HepG2 (cell line): ENCODE measurements around the gene NT5DC1. TPM values are rescaled to one million over a fixed set of nuclear protein-coding genes. Genes with fewer than 3 reads are reported as not detected.

ENCODE experiments used
- ATF1 ChIP-seq: IDR thresholded peaks from 2 replicates; pipeline ENCODE4 v1.6.1; 2016; ENCODE audit warnings: mild to moderate bottlenecking, control low read depth
- ELF3 ChIP-seq: IDR thresholded peaks from 2 replicates; pipeline ENCODE4 v1.6.1; 2016; ENCODE audit warnings: missing genetic modification reagents, missing compliant biosample characterization
- FOSL2 ChIP-seq: sonication (generic); formaldehyde crosslinking; IDR thresholded peaks from 2 replicates; pipeline ENCODE4 v1.4.0; 2020; ENCODE audit warnings: missing genetic modification reagents
- FOXK2 ChIP-seq: fragments of 450-650 bp; IDR thresholded peaks from 2 replicates; pipeline ENCODE4 v1.6.1; 2016
- GABPA ChIP-seq, 2 experiments: IDR thresholded peaks; 2 replicates each; pipeline ENCODE4 v1.6.1; 2011 to 2016; ENCODE audit warnings: low read depth in 2 of 2, low read length in 1 of 2, missing biosample characterization in 1 of 2, missing genetic modification characterization in 1 of 2
- HMG20B ChIP-seq: conservative IDR thresholded peaks from 2 replicates; pipeline ENCODE4 v1.6.1; 2016; ENCODE audit warnings: missing genetic modification reagents, missing compliant biosample characterization
- HMGA1 ChIP-seq: sonication (generic); formaldehyde crosslinking; conservative IDR thresholded peaks from 2 replicates; pipeline ENCODE4 v1.4.0; 2020; ENCODE audit warnings: missing genetic modification reagents
- HNRNPUL1 ChIP-seq: fragments of 200-400 bp; formaldehyde crosslinking; IDR thresholded peaks from 2 replicates; pipeline ENCODE4 v1.6.1; 2017; ENCODE audit warnings: low read depth, mild to moderate bottlenecking, low read length, moderate library complexity
- KLF11 ChIP-seq: IDR thresholded peaks from 2 replicates; pipeline ENCODE4 v1.6.1; 2016; ENCODE audit warnings: missing compliant biosample characterization
- PRMT3 ChIP-seq: sonication (generic); formaldehyde crosslinking; IDR thresholded peaks from 2 replicates; pipeline ENCODE4 v1.8.1; 2022; ENCODE audit warnings: low read depth, mild to moderate bottlenecking, moderate library complexity, missing genetic modification reagents, borderline replicate concordance
- RARA ChIP-seq: IDR thresholded peaks from 2 replicates; pipeline ENCODE4 v1.6.1; 2016; ENCODE audit warnings: missing genetic modification reagents, missing compliant biosample characterization
- RBAK ChIP-seq: sonication (generic); formaldehyde crosslinking; IDR thresholded peaks from 2 replicates; pipeline ENCODE4 v1.5.1; 2020; ENCODE audit warnings: mild to moderate bottlenecking, missing genetic modification reagents
- SMAD3 ChIP-seq: sonication (generic); formaldehyde crosslinking; IDR thresholded peaks from 2 replicates; pipeline ENCODE4 v1.4.0; 2020; ENCODE audit warnings: missing genetic modification reagents
- STAG1 ChIP-seq: sonication (generic); formaldehyde crosslinking; IDR thresholded peaks from 2 replicates; pipeline ENCODE4 v1.4.0; 2020; ENCODE audit warnings: missing genetic modification reagents
- TAF1 ChIP-seq: sonication (generic); formaldehyde crosslinking; IDR thresholded peaks from 2 replicates; pipeline ENCODE4 v1.4.0; 2020; ENCODE audit warnings: missing genetic modification reagents
- ZFP41 ChIP-seq: sonication (generic); formaldehyde crosslinking; IDR thresholded peaks from 2 replicates; pipeline ENCODE4 v1.4.0; 2020; ENCODE audit warnings: mild to moderate bottlenecking, missing genetic modification reagents, borderline replicate concordance
- ZNF775 ChIP-seq: sonication (generic); formaldehyde crosslinking; IDR thresholded peaks from 2 replicates; pipeline ENCODE4 v1.4.0; 2020; ENCODE audit warnings: missing genetic modification reagents, mild to moderate bottlenecking, moderate library complexity, borderline replicate concordance
- polyA plus RNA-seq, 8 experiments: library from polyadenylated mRNA; depleted of rRNA in 3 of 8; stranded (reverse) in 7 of 8; unstranded in 1 of 8; fragments of >200 nt; fragmentation: Illumina TruSeq in 4 of 8; extraction: Trizol in 4 of 8; gene quantifications; 2 replicates each; pipeline versions ENCODE4 v1.2.1 to v1.2.3, GENCODE V29; 2011 to 2016; ENCODE audit warnings: low read depth in 4 of 8, missing spikeins in 1 of 8, mixed read lengths in 1 of 8; ENCODE audit not compliant: insufficient read depth in 1 of 8
- total RNA-seq, 5 experiments: library from RNA; depleted of rRNA; stranded (reverse); fragments of >200 nt; fragmentation: Illumina TruSeq; extraction: Trizol; gene quantifications; 2 replicates each; pipeline ENCODE4 v1.2.3, GENCODE V29; 2016; ENCODE audit warnings: low read depth in 1 of 5
- TF ChIP-seq, protein P1 (sequence below): sonication (generic); formaldehyde crosslinking; IDR thresholded peaks from 2 replicates; pipeline ENCODE4 v1.4.0; 2020; ENCODE audit warnings: missing genetic modification reagents
- TF ChIP-seq, protein P2 (sequence below): IDR thresholded peaks from 2 replicates; pipeline ENCODE4 v1.4.0; 2020; ENCODE audit warnings: mild to moderate bottlenecking, missing genetic modification reagents
- TF ChIP-seq, protein P3 (sequence below): sonication (generic); formaldehyde crosslinking; IDR thresholded peaks from 2 replicates; pipeline ENCODE4 v1.4.0; 2020; ENCODE audit warnings: mild to moderate bottlenecking, missing genetic modification reagents, borderline replicate concordance

NT5DC1 gene
- total and polyA plus RNA-seq, 2 of the 13 experiments (the other 11 are each of a cell fraction or from before 2014, with no cell fraction given): 27.0 to 56.1 TPM

DNA sequence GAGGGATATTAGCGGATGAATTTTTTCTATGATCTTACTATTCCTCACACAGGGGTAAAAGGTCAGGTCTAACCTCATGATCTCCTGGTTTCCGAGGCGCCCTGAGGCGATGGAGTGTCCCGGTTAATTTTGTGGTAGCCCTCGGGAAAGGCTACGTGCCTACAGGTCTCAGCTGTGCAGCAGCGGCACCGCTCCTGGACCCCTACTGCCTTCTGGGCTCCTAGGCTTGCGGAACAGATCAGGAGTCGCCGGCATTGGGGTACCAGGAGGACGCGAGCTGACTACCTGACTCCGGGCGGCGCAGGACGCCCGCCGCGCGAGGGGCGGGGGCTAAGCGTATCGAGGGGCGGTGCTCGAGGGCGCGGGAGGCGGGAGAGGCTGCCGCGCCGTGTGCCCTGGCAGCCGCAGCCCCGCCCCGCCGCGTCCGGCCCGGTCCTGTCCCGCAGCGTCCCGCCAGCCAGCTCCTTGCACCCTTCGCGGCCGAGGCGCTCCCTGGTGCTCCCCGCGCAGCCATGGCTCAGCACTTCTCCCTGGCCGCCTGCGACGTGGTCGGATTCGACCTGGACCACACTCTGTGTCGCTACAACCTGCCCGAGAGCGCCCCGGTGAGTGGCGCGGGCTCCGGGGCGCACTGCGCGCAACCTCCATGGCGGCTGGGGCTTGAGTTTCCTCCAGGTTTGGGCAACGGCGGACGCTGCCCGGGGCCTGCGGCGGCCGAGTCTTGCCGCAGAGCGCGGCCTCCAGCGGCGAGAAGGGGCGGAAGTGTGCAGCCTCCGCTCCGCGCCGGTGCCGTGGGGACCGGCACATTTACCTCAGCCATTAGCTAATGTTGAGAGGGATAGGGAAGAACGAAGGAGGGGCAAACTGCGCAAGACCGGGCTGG is at the start of gene NT5DC1 (continued):
- TF ChIP-seq STAG1 (CRISPR knock-in tag) (peak; percentile 45), PRMT3 (CRISPR knock-in tag) (no peak; the same call in 1 of the 2 replicates), FOXK2 (no peak), HNRNPUL1 (peak; percentile 71; the same call in 1 of the 2 replicates), ATF1 (CRISPR knock-in tag) (no peak), TAF1 (peak; percentile 94), FOSL2 (CRISPR knock-in tag) (no peak), HMG20B (CRISPR knock-in tag) (peak; percentile 60), HMGA1 (CRISPR knock-in tag) (no peak), ZNF775 (CRISPR knock-in tag) (no peak), GABPA (IDR thresholded peaks at IDR 0.05; ENCODE audit: low read depth, low read length) (peak; percentile 38), GABPA (CRISPR knock-in tag; IDR thresholded peaks at IDR 0.05; ENCODE audit: low read depth) (peak; percentile 17; the same call in 1 of the 2 replicates), KLF11 (CRISPR knock-in tag) (peak; percentile 30; the same call in 1 of the 2 replicates), SMAD3 (CRISPR knock-in tag) (0 out of 2 replicates have a peak, but pooled peaks have one; percentile 30), ELF3 (CRISPR knock-in tag) (peak; percentile 82), ZFP41 (CRISPR knock-in tag) (peak; percentile 60; the same call in 1 of the 2 replicates), RBAK (no peak), RARA (CRISPR knock-in tag) (no peak; the same call in 1 of the 2 replicates)
- TF ChIP-seq, protein P1, sequence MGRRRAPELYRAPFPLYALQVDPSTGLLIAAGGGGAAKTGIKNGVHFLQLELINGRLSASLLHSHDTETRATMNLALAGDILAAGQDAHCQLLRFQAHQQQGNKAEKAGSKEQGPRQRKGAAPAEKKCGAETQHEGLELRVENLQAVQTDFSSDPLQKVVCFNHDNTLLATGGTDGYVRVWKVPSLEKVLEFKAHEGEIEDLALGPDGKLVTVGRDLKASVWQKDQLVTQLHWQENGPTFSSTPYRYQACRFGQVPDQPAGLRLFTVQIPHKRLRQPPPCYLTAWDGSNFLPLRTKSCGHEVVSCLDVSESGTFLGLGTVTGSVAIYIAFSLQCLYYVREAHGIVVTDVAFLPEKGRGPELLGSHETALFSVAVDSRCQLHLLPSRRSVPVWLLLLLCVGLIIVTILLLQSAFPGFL (CRISPR knock-in tag): peak; percentile 89
- TF ChIP-seq, protein P2, sequence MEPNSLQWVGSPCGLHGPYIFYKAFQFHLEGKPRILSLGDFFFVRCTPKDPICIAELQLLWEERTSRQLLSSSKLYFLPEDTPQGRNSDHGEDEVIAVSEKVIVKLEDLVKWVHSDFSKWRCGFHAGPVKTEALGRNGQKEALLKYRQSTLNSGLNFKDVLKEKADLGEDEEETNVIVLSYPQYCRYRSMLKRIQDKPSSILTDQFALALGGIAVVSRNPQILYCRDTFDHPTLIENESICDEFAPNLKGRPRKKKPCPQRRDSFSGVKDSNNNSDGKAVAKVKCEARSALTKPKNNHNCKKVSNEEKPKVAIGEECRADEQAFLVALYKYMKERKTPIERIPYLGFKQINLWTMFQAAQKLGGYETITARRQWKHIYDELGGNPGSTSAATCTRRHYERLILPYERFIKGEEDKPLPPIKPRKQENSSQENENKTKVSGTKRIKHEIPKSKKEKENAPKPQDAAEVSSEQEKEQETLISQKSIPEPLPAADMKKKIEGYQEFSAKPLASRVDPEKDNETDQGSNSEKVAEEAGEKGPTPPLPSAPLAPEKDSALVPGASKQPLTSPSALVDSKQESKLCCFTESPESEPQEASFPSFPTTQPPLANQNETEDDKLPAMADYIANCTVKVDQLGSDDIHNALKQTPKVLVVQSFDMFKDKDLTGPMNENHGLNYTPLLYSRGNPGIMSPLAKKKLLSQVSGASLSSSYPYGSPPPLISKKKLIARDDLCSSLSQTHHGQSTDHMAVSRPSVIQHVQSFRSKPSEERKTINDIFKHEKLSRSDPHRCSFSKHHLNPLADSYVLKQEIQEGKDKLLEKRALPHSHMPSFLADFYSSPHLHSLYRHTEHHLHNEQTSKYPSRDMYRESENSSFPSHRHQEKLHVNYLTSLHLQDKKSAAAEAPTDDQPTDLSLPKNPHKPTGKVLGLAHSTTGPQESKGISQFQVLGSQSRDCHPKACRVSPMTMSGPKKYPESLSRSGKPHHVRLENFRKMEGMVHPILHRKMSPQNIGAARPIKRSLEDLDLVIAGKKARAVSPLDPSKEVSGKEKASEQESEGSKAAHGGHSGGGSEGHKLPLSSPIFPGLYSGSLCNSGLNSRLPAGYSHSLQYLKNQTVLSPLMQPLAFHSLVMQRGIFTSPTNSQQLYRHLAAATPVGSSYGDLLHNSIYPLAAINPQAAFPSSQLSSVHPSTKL (CRISPR knock-in tag): peak; percentile 50; the same call in 1 of the 2 replicates
- TF ChIP-seq, protein P3, sequence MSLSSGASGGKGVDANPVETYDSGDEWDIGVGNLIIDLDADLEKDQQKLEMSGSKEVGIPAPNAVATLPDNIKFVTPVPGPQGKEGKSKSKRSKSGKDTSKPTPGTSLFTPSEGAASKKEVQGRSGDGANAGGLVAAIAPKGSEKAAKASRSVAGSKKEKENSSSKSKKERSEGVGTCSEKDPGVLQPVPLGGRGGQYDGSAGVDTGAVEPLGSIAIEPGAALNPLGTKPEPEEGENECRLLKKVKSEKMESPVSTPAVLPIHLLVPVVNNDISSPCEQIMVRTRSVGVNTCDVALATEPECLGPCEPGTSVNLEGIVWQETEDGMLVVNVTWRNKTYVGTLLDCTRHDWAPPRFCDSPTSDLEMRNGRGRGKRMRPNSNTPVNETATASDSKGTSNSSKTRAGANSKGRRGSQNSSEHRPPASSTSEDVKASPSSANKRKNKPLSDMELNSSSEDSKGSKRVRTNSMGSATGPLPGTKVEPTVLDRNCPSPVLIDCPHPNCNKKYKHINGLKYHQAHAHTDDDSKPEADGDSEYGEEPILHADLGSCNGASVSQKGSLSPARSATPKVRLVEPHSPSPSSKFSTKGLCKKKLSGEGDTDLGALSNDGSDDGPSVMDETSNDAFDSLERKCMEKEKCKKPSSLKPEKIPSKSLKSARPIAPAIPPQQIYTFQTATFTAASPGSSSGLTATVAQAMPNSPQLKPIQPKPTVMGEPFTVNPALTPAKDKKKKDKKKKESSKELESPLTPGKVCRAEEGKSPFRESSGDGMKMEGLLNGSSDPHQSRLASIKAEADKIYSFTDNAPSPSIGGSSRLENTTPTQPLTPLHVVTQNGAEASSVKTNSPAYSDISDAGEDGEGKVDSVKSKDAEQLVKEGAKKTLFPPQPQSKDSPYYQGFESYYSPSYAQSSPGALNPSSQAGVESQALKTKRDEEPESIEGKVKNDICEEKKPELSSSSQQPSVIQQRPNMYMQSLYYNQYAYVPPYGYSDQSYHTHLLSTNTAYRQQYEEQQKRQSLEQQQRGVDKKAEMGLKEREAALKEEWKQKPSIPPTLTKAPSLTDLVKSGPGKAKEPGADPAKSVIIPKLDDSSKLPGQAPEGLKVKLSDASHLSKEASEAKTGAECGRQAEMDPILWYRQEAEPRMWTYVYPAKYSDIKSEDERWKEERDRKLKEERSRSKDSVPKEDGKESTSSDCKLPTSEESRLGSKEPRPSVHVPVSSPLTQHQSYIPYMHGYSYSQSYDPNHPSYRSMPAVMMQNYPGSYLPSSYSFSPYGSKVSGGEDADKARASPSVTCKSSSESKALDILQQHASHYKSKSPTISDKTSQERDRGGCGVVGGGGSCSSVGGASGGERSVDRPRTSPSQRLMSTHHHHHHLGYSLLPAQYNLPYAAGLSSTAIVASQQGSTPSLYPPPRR (CRISPR knock-in tag): peak; percentile 47; the same call in 1 of the 2 replicates
